Measurements from ENCODE around the gene SH2D5. TPM values are rescaled to one million over a fixed set of nuclear protein-coding genes. Genes with fewer than 3 reads are reported as not detected.
A peak's percentile ranks its signal among the peaks of the same experiment; 100 is the strongest.

SH2D5 gene
- total RNA-seq, 1 experiment from 2014 or later: 10.4 TPM

DNA sequence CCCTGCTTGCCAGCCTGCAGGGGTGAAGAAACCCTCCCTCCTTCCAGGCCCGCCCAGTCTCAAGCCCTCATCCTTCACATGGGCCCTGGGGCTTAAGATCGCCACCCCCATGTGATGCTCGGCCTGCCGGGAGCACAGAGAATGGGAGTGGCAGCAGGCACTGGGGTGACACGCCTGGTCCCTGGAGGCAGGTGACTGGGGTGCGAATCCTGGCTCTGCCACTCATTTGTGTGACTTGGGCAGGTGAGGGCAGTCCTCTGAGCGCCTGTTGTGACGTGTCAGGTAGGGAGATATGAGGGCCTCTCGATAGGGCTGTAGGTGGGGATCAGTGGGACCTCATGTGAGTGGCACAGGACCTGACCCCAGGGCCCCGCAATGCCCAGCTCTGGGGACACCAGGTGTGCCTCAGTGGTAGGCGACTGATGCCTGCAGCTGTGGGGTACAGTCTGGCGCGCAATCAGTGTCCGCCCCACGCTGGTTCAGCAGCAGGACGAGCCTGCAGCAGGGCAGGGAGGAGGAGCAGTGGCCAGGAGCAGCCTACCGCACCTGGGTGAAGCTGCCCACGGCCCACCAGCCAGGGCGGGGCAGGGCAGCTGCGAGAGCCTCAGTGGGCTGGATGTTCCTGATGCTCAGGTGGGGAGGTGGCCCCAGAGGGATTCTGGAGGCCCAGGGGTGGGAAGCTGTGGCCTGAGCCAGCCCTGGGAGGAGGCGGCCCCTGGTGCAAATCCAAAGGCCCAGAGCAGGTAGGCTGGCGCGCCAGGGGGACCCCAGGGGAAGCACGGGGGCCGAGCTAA, 6.2 kb downstream of the SH2D5 start:
- Histone ChIP-seq H3K9me3 (ENCODE audit: control insufficient read depth in 1 of 2, insufficient read depth in 1 of 2, low read depth in 1 of 2, low read length in 2 of 2) (no peaks in the 10 kb centered on the region), H3K9me2 (ENCODE audit: insufficient read depth) (no peaks in the 10 kb centered on the region), H3K4me3 (replicated peaks in 1 of 2; ENCODE audit: low read depth in 1 of 2, low read length in 2 of 2) (no peak overlapping the region), H3K27ac (ENCODE audit: low read depth, low read length) (no peak overlapping the region), H3K4me1 (ENCODE audit: control insufficient read depth in 1 of 2, insufficient read depth in 2 of 2, low read length in 2 of 2) (peaks cover 0 to 41% of the 10 kb centered on the region in 2 experiments; a peak in 3 of 4 replicates), H4K20me1 (ENCODE audit: insufficient read depth) (no peaks in the 10 kb centered on the region), H3K79me2 (ENCODE audit: insufficient read depth, low read length) (peaks cover 4% of the 10 kb centered on the region; the same call in 1 of the 2 replicates), H3K27me3 (ENCODE audit: insufficient read depth, low read length) (no peaks in the 10 kb centered on the region), H2AFZ (ENCODE audit: low read depth, low read length, poor library complexity, severe bottlenecking) (no peak overlapping the region), H3K9ac (ENCODE audit: low read length) (no peak overlapping the region), H3K36me3 (ENCODE audit: control insufficient read depth in 1 of 2, insufficient read depth in 2 of 2, low read length in 2 of 2) (no peaks in the 10 kb centered on the region), H3K4me2 (ENCODE audit: low read length) (no peak overlapping the region)
- TF ChIP-seq SRF (IDR thresholded peaks at IDR 0.05; ENCODE audit: low read depth): no peak
- no peak for TF ChIP-seq CEBPB (IDR thresholded peaks at IDR 0.05; ENCODE audit: low read depth)
- TF ChIP-seq, protein P1, sequence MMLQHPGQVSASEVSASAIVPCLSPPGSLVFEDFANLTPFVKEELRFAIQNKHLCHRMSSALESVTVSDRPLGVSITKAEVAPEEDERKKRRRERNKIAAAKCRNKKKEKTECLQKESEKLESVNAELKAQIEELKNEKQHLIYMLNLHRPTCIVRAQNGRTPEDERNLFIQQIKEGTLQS (IDR thresholded peaks at IDR 0.05): no peak
- no peak for TF ChIP-seq EZH2 (IDR thresholded peaks at IDR 0.05)
- TF ChIP-seq TCF7L2 (IDR thresholded peaks at IDR 0.05; ENCODE audit: borderline replicate concordance, extremely low read depth, insufficient read depth, insufficient read length): no peak
- no peak for TF ChIP-seq POLR2A (IDR thresholded peaks at IDR 0.05; ENCODE audit: borderline replicate concordance, extremely low read depth, insufficient read depth, insufficient read length)
- intact Hi-C loops (cut with micrococcal nuclease): no loop called here
- ChIA-PET CTCF (interaction anchor here (1.1 kb wide), 1 partner anchor 29 kb away, joined by 3 read pairs; no protein-coding TSS in a partner anchor), RAD21 (ENCODE audit: low non-redundant PET in 1 of 2, low total read pairs in 2 of 2, uncharacterized antibody in 2 of 2, unreplicated experiment in 2 of 2) (no interaction called here), POLR2A (no interaction called here)
- BruUV-seq (replicated peaks): no TSS peak
- no peak for ATAC-seq
- no peak for DNase-seq (ENCODE audit: low read depth, low spot score)

DNA sequence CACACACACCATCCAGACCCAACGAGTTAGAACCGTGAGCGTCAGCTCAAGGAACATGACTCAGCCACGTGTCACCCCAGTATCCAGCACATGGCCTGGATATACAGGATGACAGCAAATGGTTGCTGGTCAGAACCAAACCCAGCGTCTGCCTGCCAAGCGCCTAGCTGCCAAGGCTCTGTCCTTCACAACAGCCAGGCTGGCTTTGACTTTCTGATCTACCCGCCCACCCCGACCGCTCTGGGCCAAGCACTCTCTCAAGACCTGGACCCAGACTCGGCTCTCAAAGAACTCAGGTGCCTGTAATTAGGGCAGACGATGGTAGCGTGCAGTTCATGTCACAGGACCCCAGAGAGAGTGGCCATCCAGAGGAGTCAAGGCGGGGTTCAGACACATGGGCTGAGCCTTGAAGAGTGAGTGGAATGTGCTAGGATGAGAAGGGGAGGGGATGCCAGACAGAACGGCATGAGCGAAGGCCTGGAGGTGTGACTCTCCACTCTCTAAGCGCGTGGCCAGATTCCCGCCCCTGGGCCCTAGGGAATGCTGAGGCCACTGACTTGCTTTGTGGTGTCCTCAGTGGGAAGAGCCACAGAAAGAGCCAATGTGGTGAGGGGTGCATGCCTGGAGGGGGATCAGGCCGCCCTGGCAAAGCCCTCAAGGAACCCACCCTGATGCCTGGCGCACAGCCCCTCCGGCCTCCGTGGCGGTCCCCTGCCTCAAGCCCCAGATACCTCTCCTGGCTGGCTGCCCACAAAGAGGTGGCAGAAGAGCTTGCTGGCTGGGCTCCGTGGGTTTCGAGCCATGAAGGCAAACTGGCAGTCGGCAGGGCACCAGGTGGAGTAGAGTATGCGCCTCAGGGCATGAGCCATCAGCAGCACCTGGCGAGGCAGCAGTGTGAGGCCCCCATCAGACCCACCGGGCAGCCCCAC, 7.0 kb downstream of the SH2D5 start:
- no peak overlapping the region for H2AFZ ChIP-seq (ENCODE audit: low read depth, low read length, poor library complexity, severe bottlenecking)
- no peaks in the 10 kb centered on the region for H3K9me2 ChIP-seq (ENCODE audit: insufficient read depth)
- RAD21 ChIA-PET (ENCODE audit: low non-redundant PET in 1 of 2, low total read pairs in 2 of 2, uncharacterized antibody in 2 of 2, unreplicated experiment in 2 of 2): no interaction called here
- BruUV-seq (replicated peaks): no TSS peak
- CTCF ChIA-PET: interaction anchor here (1.0 kb wide), 1 partner anchor 29 kb away, joined by 3 read pairs; no protein-coding TSS in a partner anchor
- no peaks in the 10 kb centered on the region for H3K9me3 ChIP-seq (ENCODE audit: control insufficient read depth in 1 of 2, insufficient read depth in 1 of 2, low read depth in 1 of 2, low read length in 2 of 2)
- POLR2A ChIA-PET: no interaction called here
- peaks cover 0 to 32% of the 10 kb centered on the region in 2 experiments; a peak in 3 of 4 replicates for H3K4me1 ChIP-seq (ENCODE audit: control insufficient read depth in 1 of 2, insufficient read depth in 2 of 2, low read length in 2 of 2)
- peak; percentile 43 for ATAC-seq
- TF ChIP-seq, protein P2, sequence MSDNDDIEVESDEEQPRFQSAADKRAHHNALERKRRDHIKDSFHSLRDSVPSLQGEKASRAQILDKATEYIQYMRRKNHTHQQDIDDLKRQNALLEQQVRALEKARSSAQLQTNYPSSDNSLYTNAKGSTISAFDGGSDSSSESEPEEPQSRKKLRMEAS (IDR thresholded peaks at IDR 0.05): peak; percentile 92
- TF ChIP-seq SIN3A (IDR thresholded peaks at IDR 0.05; ENCODE audit: low read depth): no peak
- no peak for TF ChIP-seq YY1 (IDR thresholded peaks at IDR 0.05; ENCODE audit: extremely low read depth, insufficient replicate concordance, low read depth, low read length)
- no peak for TF ChIP-seq EZH2 (IDR thresholded peaks at IDR 0.05)
- H3K9ac ChIP-seq (ENCODE audit: low read length): 0 out of 2 replicates have a peak overlapping the region, but pooled peaks have one; percentile 2
- peak overlapping the region; percentile 27 for H3K4me2 ChIP-seq (ENCODE audit: low read length)
- H3K36me3 ChIP-seq (ENCODE audit: control insufficient read depth in 1 of 2, insufficient read depth in 2 of 2, low read length in 2 of 2): no peaks in the 10 kb centered on the region
- H3K79me2 ChIP-seq (ENCODE audit: insufficient read depth, low read length): no peaks in the 10 kb centered on the region
- intact Hi-C loops (cut with micrococcal nuclease): no loop called here
- no peak overlapping the region for H3K27ac ChIP-seq (ENCODE audit: low read depth, low read length)
- H3K4me3 ChIP-seq (replicated peaks in 1 of 2; ENCODE audit: low read depth in 1 of 2, low read length in 2 of 2): no peak overlapping the region
- DNase-seq (ENCODE audit: low read depth, low spot score): no peak
- no peaks in the 10 kb centered on the region for H4K20me1 ChIP-seq (ENCODE audit: insufficient read depth)
- no peaks in the 10 kb centered on the region for H3K27me3 ChIP-seq (ENCODE audit: insufficient read depth, low read length)
